Measurements from ENCODE around the gene TPP2.

The TPP2 gene

GRCh38 chr13:102596147-102597028 lies at the start of gene TPP2:
Gene TPP2, plus strand, starts transcription at chr13:102596986. Its CDS starts 53 bp downstream, at chr13:102597039.
- DNase-seq: peak; percentile 97

GRCh38 chr13:102548811-102549210 lies 48.0 kb upstream of the TPP2 start:
- no peak for DNase-seq

- no peak for DNase-seq
Observed at GRCh38 chr13:102550507-102550906, 46.3 kb upstream of the TPP2 start.

- no peak for DNase-seq
Observed at GRCh38 chr13:102555914-102556553, 40.8 kb upstream of the TPP2 start.

- no peak for DNase-seq
Observed at GRCh38 chr13:102556806-102557205, 40.0 kb upstream of the TPP2 start.

GRCh38 chr13:102558029-102558428 lies 38.8 kb upstream of the TPP2 start:
- no peak for DNase-seq

- DNase-seq: no peak
Observed at GRCh38 chr13:102561933-102562332, 34.9 kb upstream of the TPP2 start.

GRCh38 chr13:102563267-102563666 lies 33.5 kb upstream of the TPP2 start:
- DNase-seq: no peak

- no peak for DNase-seq
Observed at GRCh38 chr13:102564564-102564963, 32.2 kb upstream of the TPP2 start.

GRCh38 chr13:102566513-102566912 lies 30.3 kb upstream of the TPP2 start:
- DNase-seq: no peak

- no peak for DNase-seq
Observed at GRCh38 chr13:102567857-102568256, 28.9 kb upstream of the TPP2 start.

GRCh38 chr13:102569488-102569887 lies 27.3 kb upstream of the TPP2 start:
- no peak for DNase-seq

GRCh38 chr13:102571075-102571474 lies 25.7 kb upstream of the TPP2 start:
- no peak for DNase-seq

- no peak for DNase-seq
Observed at GRCh38 chr13:102572323-102572722, 24.5 kb upstream of the TPP2 start.

GRCh38 chr13:102580552-102581169 lies 16.1 kb upstream of the TPP2 start:
- DNase-seq: no peak

GRCh38 chr13:102582256-102582655 lies 14.5 kb upstream of the TPP2 start:
- no peak for DNase-seq

GRCh38 chr13:102584434-102584833 lies 12.4 kb upstream of the TPP2 start:
- no peak for DNase-seq

GRCh38 chr13:102586615-102587014 lies 10.2 kb upstream of the TPP2 start:
- no peak for DNase-seq

- DNase-seq: no peak
Observed at GRCh38 chr13:102587916-102588315, 8.9 kb upstream of the TPP2 start.

GRCh38 chr13:102589301-102589822 lies 7.4 kb upstream of the TPP2 start:
- no peak for DNase-seq

GRCh38 chr13:102591988-102592781 lies 4.6 kb upstream of the TPP2 start:
- DNase-seq: peak; percentile 80

- no peak for DNase-seq
Observed at GRCh38 chr13:102593466-102593865, 3.3 kb upstream of the TPP2 start.

All from stimulated activated naive CD4-positive, alpha-beta T cell treated with Interleukin-2 at 50 U/mL for 16 hours (primary cell).